ENCODE data around the gene C1QTNF2.
"Not testable (repeated sequence)": the region's sequence is repeated elsewhere in the genome, so short reads cannot be mapped to it uniquely, and the experiment has no call there.

Gene C1QTNF2

DNA sequence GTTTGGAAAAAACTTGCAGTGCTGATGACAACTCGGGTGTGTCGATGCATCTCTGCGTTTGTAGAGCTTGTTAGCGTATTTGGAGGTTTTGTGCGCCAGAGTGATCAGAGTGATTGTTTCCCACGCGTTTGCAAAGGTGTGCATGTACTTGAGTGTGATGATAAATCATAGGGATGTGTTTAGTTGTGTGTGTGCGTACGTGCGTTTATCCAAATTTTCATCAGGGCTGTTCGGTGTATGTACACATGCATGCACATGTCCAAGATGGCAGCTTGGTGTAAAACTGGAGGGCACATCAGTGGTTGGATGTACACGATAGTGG is 248 bp upstream of the C1QTNF2 start:
- DNase-seq = no peak

DNA sequence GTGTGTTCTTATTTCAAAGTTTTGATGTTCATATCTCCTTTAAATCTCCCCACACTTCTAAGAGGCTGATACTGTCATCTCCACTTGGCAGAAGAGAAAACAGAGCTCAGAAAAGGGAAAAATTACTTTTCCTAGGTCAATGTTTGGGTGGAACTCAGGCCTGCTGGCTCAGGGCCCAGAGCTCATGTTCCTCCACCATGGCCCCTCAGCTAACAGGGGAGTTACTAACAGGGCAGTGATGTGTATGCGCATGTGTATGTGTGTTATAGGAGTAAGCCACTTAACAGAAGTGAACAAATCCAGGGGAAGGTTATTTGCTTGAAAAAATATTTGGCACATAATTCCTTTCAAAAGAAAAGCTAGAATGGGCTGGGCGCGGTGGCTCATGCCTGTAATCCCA is 2.5 kb downstream of the C1QTNF2 start:
- DNase-seq = no peak

DNA sequence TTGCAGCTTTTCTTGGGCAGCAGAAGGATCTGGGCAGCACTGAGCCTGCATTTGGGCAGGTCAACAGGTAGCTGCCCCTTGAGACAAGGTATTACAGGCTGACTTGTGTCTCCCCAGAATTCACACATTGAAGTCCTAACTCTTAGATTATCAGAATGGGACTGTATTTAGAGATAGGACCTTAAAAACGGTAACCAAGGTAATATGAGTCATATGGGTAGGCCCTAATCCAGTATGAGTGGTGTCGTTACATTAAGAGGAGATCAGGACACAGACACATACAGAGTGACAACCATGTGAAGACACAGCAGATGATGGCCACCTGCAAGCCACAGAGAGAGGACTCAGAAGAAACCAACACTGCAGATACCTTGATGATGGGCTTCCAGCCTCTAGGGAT is 3.2 kb downstream of the C1QTNF2 start:
- no peak for DNase-seq

DNA sequence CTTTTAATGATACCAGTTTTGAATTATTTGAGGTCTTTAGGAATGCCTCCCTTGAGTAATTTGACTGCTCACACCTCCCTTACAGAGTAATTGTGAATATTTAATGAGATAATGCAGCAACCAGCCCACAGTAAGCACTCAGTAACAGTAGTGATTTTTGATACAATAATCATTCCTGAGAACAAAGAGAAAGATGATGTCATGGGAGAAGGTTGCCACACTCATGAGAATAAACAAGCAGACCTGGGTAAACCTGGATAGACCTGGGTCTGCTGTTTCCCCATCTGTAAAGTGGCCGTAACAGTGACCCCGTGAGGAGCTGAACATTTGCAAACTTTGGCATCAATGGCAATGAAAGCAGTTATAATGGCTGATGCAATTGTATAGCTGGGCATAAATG is 4.2 kb downstream of the C1QTNF2 start:
- DNase-seq = no peak

DNA sequence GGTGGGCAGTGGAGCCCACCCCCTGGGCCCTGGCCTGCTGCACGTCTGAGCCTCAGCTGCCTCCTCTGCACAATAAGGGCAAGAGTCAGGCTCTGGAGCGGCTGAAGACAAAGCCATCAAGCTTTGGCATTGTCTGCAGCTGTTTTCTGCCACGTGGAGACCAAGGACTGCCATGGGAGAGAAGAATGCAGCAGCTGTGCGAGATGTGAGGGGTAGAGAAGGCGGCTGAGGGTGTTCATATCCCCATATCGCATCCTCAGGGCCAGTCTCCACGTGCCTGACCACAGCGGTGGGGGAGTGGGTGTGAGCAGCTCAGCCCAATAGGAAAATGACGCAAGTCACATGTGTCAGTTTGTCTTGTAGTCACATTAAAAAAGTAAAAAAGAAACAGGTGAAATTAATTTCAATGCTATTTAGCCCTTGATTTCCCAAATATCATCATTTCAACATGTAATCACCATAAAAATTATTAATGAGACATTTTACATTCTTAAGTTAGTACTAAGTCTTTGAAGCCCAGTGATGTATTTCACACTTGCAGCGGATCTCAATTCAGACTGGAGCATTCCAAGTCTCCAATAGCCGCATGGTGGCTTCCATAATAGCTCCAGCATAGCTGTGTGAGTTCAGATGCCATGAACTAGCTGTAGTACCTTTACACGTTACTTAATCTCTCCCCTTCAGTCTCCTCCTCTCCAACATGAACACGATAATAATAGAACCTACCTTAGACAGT is 6.6 kb downstream of the C1QTNF2 start:
- no peak for DNase-seq

DNA sequence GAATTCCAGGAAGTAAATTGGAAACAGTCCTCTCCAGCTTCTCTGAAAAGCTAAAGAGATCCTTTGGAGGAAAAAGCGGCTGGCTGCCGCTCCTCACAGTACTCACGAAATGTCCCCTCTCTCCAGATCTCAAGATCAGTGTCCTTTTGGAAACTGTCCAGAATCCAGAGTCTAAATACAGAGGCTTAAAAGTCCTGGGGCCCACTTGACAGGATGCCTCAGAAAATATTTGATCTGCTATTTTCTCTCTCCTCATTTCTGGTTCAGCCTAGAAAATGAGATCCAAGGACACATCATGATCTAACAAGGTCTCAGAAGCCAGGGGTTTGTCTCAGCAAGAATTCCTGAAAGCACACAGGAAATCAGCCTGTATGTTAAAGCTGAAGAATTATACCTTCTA is 7.2 kb downstream of the C1QTNF2 start:
- DNase-seq = no peak

DNA sequence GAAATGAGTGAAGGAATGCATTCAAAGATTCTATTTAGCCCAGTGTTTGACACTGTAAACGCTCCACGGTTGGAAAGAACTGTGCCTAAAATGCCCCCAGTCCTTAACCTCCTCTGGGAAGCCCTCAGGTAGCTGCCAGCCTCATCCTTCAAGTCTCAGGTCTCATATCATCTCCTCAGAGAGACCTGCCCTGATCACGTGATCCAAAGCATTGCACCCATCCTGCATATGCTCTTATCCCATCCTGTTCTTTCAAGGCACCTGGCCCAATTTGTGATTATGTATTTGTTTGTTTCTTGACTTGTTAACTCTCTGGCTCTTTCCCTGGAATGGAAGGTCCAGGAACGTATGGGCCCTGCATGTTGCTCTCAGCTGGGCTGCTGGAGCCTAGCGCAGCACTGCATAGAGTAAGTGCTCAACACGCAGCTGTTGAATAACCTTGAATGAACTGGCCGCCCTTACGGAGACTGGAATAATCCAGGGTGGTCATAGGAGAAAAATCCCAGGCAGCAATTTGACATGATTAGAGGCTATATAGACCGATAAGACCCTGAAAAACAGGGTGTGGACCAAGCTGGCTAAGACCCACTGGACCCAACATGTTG is 8.7 kb downstream of the C1QTNF2 start:
- no peak for DNase-seq

DNA sequence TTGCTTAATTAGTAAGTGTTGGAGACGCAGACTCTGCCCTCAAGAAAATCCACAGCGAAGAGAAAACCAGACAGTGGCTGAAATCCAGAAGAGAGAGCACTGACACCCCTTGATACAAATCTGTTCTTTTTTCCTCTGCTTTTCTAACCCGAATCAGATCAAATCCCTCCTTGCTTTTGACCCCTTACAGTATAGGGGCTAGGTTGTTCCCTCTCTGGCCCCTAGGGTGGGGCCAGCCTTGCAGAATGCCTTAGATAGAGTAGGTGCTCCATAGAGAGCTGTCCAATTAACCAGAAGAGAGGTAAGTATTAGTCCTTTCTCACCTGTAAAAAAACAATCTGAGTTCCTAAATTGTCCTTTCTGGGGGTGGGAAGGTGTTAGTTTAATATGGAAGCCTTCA is 10.1 kb downstream of the C1QTNF2 start:
- DNase-seq = no peak

DNA sequence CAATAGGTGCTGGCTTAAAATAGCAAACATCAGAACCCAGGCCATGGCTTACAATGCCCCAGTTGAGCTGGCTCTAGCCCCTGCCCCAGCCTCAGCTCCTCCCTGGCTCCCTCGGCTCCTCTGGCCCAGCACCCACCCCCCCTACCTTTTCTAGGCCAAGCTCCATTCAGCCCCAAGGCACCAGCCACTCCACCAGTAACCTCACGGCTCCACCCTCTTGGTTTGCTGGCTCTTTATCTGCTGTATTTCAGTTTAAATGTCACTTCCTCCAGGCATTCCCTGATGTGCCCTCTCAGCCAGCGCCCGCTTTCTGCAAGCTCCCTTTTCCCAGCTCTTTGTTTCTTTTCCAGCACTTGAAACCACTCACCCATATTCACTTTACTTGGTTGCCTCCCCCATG is 10.6 kb downstream of the C1QTNF2 start:
- no peak for DNase-seq

DNA sequence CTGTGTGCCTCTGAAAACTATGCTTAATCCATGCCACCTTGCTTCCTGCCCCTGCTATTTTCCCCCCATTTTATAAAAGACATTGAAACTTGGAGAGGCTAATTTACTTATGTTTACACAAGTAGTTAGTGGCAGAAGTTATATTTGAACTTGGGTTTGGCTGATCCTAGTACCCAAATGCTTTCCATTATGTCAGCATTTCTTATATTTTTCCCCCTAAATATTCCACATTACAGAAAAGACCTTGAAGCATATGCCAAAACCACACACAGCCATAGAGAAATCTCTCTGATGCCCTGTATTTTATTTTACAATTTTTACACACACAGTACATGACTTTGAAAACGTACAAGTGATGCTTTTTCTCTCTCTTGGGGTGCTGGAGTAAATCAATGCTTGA is 11.2 kb downstream of the C1QTNF2 start:
- no peak for DNase-seq

DNA sequence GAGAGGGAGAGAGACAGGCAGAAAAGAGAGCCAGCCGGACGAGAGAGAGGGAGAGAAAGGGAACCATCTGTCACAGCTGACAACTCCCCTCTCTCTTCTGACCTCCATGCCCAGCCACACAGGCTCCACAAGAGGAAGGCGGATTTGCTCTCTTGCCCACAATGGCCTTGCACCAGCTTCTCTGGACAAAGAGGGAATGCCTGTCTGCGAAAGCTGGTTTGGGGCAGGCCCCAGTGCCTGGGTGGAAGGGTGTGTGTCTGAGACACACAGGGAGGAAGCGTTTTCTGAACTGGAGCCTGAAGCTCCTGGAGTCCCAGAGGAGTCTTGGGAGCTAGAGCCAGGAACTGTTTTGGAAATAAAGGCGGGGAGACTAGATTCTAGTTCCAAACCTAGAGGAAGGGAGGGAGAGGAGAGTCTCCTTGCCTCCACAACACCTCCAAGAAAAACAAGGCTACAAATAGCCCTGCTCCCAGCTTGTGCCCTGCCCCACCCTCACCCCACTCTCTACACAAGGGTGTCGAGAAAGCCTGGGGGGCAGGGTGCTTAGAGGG is 12.5 kb downstream of the C1QTNF2 start:
- peak; percentile 53 for DNase-seq

DNA sequence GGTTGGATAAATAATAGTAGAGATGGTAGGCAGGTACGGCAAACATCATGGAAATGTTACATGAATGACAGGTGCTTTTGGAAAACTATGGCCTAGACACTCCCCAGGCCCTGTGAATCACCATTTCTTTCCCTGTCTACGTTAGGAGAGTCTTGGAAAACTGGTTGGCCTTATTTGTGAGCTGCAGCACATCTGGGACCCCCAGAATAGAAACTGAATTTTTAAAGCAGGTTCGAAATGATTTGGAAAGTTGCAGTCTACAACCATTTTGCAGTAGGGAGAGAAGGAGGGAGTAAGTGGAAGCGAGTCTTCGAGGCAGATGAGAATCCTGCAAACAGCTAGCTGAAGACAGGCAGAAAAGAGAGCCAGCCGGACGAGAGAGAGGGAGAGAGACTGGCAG is 13.0 kb downstream of the C1QTNF2 start:
- peak; percentile 37 for DNase-seq

DNA sequence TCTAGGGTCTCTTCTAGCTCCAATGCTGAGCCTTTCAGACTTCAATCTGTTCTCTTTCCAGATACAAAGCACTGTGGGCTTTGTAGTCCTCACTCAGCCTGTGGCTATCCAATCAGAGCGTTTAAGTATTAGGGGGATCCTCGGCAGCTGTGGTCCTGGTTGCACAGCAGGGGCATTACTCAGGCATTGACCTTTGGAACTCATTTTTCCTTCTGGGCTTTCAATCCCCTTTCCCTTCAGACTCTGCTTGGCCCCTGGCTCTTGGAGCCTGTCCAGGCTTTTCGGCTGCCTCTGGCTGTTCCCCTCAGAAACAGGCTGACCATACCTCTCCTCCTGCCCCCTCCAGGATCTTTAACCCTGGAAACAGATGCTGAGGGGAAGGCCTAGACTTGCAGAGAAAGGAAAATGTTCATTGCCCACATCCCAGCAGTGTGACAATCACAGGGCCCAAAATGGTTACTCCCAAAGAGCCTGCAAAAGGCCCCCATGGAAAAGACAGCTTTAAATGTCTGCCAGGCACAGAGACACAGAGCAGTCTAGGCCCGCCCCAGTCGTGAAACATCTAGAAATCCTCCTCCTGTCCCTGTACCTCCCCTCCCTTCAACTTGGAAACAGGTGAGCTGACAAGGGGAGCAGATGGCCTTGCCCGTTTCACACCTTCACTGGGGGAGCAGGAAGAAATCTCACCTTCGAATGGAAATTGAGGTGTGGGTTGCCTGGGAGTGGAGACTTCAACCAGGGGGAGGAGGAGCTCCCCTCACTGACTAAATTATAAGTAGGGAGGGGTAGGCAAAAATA is 13.7 kb downstream of the C1QTNF2 start:
- no peak for DNase-seq

DNA sequence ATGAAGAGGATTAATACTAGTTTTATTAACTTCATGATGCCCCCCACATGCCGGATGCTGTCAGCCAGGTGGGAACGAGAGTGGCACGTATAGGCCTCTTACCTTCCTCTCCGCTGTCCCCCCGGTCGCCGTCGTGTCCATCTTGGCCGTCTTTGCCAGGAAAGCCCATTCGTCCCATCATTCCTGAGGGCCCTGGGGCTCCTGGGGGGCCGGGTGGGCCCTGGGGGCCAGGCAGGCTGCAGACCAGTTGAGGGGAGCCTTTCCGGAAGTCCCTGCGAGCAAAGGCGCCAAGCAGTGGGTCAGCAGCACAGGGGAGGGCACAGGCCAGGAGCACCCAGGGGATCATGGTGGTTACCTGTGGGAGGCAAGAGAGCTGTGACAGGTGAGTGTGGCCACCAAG is 15.8 kb downstream of the C1QTNF2 start:
- no peak for DNase-seq

DNA sequence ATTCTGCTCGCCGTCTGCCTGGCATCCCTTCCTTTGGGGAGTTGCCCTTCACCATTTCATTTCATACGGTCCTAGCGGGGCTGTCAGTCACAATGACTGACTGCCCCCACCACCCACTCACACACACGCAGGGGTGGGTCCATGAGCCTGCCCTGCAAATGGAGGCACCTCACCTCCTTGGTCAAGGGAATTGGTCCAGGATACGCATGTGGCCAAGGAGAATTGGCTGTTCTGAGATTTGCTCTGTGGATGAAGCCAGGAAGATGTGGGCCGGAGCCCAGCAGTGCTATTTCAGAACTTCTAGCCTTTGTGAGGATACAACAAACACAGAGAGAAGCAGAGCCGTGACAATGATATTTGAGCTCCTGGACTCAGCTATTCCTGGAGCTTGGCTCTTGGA is 17.0 kb downstream of the C1QTNF2 start:
- DNase-seq = no peak

DNA sequence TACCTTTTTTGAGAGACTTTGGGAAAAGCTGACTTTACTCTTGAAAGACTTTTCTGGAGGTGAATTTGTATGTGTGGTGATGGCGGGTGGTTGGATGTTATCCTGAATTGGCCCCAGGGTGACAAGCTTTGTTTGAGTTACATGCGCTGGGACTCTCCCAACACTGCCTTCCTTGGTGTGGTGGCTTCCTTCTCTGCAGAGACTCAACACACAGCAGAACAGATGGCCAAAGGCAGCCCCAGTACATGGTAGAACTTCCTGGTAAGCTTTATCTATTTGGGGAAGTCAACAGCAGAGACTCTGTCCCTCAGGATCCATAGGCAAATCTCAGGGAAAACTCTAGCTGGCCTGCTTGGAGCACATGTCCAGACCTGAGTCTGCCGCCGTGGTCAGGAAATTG is 18.1 kb downstream of the C1QTNF2 start:
- DNase-seq = peak; percentile 11

DNA sequence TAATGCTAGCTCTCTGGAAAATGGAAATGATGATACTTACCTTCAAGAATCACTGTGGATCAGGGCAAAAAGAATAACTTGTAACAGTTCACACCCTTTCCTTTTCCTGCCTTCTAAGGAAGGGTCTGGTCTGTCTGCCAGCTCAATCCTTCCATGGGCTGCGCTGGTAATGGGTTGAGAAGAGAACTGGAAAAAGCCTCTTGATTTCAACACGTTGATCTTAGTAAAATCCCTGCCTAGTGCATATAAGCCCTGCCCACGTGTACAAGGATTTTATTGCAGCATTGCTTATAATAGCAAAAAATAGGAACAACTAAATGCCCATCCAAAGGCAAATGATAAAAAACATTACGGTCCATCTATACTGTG is 20.5 kb downstream of the C1QTNF2 start:
- no peak for DNase-seq

DNA sequence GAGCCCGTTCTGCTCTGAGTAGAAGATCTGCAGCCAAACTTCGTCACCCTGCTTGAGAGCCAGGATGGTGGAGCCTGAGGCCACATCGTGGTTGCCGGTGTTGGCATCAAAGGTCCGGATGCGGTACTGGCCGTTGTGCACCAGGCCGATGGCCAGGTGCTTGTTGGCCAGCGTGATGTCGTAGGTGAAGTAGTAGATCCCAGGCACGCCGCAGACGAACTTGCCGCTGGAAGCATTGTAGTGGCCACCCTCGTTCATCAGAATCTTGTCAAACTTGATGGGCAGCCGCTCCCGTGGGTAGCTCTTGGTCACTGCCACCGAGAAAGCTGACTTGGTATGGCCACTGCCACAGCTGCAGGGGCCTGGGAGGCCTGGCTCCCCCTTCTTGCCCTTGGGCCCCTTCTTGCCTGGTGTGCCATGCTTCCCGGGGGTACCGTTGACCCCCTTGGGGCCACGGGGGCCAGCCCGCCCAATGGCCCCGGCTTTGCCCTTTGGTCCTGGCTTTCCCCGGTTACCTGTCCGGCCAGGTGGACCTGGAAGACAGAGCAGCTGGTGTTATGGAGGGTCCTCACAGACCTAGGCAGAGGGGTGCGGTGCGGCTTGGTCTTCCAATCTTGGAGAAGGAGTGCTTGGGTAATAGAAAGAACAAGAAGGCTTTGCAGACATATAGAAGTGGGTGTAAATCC is 21.0 kb downstream of the C1QTNF2 start:
- no peak for DNase-seq

DNA sequence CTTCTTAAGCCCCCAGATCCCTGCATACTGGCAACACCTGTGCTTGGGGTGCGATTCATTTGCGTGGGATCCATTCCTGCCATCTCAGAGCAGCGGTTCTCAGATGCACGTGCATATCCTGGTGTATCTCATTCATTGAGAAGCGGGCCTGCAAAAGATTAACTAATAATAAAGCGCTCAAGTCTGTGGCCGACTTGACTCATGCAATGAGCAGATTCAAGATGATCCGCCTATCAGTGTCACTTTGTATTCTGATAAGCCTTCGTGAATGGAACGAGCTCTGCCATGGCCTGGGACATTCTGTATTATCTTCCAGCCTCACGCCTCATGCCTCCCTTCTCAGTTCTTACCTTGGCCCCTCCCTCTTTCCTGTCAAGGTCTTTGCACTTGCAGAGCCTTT is 22.3 kb downstream of the C1QTNF2 start:
- no peak for DNase-seq

DNA sequence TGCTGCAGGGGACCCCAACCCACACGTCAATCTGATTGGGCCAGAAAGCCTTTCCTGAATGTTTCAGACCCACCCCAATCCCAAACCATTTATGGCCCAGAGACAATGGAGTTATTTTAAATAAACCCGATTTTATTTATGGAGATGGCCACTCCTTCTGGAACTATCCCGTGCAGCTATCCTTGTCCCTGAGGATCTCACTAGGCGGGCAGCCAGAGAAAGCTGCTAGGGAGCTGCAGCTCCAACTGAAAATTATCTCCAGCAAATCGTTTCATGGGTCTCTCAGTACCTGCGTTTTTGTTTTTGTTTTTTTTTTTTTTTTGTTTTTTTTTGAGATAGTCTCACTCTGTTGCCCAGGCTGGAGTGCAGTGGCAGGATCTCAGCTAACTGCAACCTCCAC is 23.0 kb downstream of the C1QTNF2 start:
- DNase-seq = no peak

DNA sequence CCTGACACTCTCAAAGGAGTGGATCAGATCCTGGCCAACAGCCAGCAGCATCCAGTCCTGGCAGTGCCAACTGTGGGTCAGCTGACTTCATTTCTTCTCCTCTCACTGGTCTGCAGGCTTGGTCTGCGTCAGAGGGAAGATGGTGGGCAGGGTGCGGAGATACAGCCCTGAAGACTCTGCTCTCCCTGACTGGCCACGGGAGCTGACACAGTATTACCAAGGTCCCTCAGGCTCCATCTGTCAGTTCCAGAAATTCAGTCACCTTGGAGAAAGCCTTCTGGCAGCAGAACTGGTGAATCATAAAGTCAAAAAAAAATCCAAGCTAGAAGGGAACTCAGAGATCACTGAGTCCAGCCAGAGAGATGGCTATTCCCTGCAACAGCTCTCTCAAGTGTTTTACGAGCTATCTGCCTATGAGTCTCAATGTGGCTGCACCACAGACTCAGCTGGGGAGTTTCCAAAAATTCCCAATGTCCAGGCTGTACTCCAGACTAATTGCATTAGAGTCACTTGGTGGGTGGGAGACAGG is 27.9 kb downstream of the C1QTNF2 start:
- DNase-seq = no peak

DNA sequence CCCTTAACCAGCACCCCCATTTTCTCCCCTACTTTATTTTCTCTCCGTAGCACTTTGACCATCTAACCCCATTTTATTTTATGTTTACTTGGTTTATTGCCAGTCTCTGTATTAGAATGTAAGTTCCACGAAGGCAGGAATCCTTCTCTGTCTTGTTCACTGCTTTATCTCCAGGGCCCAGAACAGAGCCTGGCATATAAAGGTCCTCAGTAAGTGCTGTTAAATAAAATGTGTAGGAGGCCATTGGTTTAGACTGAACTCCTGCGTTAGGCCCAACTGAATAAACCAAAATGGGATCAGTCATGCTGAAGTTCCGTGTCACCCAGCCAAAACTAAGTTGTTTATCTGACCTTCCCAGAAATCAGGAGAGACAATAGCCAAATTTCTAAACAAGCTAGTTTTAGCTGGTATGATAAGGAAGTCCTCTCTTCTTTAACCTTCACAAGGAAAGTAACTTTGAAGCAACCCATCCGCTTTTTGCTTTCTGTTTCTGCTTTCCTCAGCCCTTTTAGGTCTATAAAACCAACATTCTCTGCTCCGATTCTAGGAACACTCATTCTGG is 29.0 kb downstream of the C1QTNF2 start:
- peak; percentile 22 for DNase-seq

DNA sequence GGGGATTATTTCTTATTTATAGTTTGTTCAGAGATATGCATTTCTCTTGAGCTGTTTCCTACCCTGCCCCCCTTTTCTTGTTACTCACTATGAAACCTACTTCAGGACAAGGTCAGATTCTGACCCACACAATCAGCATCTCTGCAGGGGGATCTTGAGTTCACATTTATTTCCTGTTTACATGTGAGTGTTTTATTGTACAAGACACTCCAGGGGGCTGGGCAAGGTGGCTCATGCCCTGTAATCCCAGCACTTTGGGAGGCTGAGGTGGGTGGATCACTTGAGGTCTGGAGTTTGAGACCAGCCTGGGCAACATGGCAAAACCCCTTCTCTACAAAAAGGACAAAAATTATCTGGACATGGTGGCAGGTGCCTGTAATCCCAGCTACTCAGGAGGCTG is 29.9 kb downstream of the C1QTNF2 start:
- DNase-seq = not testable (repeated sequence)
